Common myeloid progenitor, CD34-positive (primary cell): ENCODE data around the gene LRRC4C.

ENCODE experiments used
- CTCF ChIA-PET: fragments of 350-600 bp; sonication (Branson Sonifier 250); formaldehyde crosslinking; loops from one replicate; lab custom pipeline; 2021; ENCODE audit warnings: antibody characterized with exemption; lab: Charles Lee
- POLR2A ChIA-PET: fragments of 350-600 bp; sonication (Branson Sonifier 250); formaldehyde crosslinking; loops from one replicate; lab custom pipeline; 2021; ENCODE audit warnings: antibody characterized with exemption; lab: Charles Lee
- DNase-seq, 3 donors: peaks; one replicate each; pipeline versions ENCODE4 v3.0.0 to v3.0.0-alpha.2; 2013
- H3K27ac ChIP-seq, 2 experiments: 1 replicate in 1 of 2; 2 replicates in 1 of 2; pipeline ENCODE4 v1.7.0; 2013; ENCODE audit warnings: inconsistent platforms in 2 of 2, low read length in 2 of 2, mild to moderate bottlenecking in 2 of 2, low read depth in 1 of 2, moderate library complexity in 1 of 2; ENCODE audit not compliant: severe bottlenecking in 2 of 2, insufficient read depth in 1 of 2, poor library complexity in 1 of 2
- H3K27me3 ChIP-seq, 5 experiments: replicated peaks in 2 of 5; 1 replicate in 3 of 5; 2 replicates in 2 of 5; pipeline versions ENCODE4 v1.6.1 to v1.7.0; 2013; ENCODE audit warnings: low read length in 4 of 5, mild to moderate bottlenecking in 2 of 5, moderate library complexity in 2 of 5, inconsistent platforms in 1 of 5; ENCODE audit not compliant: insufficient read depth in 5 of 5, control insufficient read depth in 4 of 5
- H3K36me3 ChIP-seq, 4 experiments: 1 replicate in 2 of 4; 2 replicates in 2 of 4; pipeline versions ENCODE4 v1.6.1 to v1.7.0; 2013; ENCODE audit warnings: low read length in 3 of 4, control low read depth in 1 of 4, mild to moderate bottlenecking in 1 of 4; ENCODE audit not compliant: control insufficient read depth in 4 of 4, insufficient read depth in 4 of 4
- H3K4me1 ChIP-seq, 4 experiments: 1 replicate in 3 of 4; 2 replicates in 1 of 4; pipeline versions ENCODE4 v1.6.1 to v1.7.1; 2013; ENCODE audit warnings: low read length in 3 of 4, mild to moderate bottlenecking in 3 of 4, control low read depth in 1 of 4, inconsistent platforms in 1 of 4, moderate library complexity in 1 of 4; ENCODE audit not compliant: control insufficient read depth in 4 of 4, insufficient read depth in 4 of 4; ENCODE audit errors: control extremely low read depth in 1 of 4
- H3K4me3 ChIP-seq, 7 experiments: 1 replicate in 4 of 7; 2 replicates in 3 of 7; pipeline versions ENCODE4 v1.5.1 to v1.7.0; 2013; ENCODE audit warnings: mild to moderate bottlenecking in 7 of 7, low read length in 6 of 7, moderate library complexity in 6 of 7, inconsistent platforms in 2 of 7, low read depth in 2 of 7, control low read depth in 1 of 7; ENCODE audit not compliant: insufficient read depth in 4 of 7, control insufficient read depth in 1 of 7; ENCODE audit errors: extremely low read depth in 1 of 7
- H3K9me3 ChIP-seq, 5 experiments: 1 replicate in 4 of 5; 2 replicates in 1 of 5; pipeline versions ENCODE4 v1.6.1 to v1.7.1; 2013; ENCODE audit warnings: low read length in 4 of 5, mild to moderate bottlenecking in 2 of 5, inconsistent platforms in 1 of 5, low read depth in 1 of 5, moderate library complexity in 1 of 5; ENCODE audit not compliant: control insufficient read depth in 4 of 5, insufficient read depth in 2 of 5; ENCODE audit errors: control extremely low read depth in 1 of 5
- WGBS: methylation state at CpG from one replicate; pipeline ENCODE4 v1.1.5; 2013; ENCODE audit not compliant: insufficient coverage; 5-methylcytosine and 5-hydroxymethylcytosine counted together

Gene LRRC4C

DNA sequence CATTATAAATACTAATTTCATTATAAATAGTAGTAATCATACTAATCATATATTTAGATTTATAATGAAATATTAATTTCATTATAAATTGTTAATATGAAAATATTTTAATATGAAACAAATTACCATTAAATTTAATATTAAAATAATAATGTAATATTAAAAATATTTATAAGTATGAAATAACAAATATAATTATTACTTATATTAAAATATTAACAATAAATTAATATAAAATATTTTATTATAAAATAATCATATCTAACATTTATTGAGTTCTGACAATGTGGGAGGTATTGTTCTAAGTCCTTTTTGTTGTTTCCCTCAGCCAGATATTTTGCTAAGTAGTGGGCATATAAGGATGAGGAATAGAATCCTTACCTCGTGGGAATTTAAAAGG lies 1341.4 kb downstream of the LRRC4C start:
- ChIA-PET CTCF (interaction anchor here (0.8 kb wide), 1 partner anchor 9 kb away, joined by 4 read pairs; no protein-coding TSS in a partner anchor), POLR2A (no interaction called here)
- Histone ChIP-seq H3K27me3 (no peaks in the 10 kb centered on the region), H3K9me3 (peaks cover 0 to 7% (median 0%) of the 10 kb centered on the region in 5 experiments), H3K4me1 (no peaks in the 10 kb centered on the region), H3K36me3 (no peaks in the 10 kb centered on the region), H3K4me3 (no peak overlapping the region), H3K27ac (no peak overlapping the region)
- no CpG with 5 or more reads among the region's 1 CpG for WGBS
- DNase-seq, result no peak

DNA sequence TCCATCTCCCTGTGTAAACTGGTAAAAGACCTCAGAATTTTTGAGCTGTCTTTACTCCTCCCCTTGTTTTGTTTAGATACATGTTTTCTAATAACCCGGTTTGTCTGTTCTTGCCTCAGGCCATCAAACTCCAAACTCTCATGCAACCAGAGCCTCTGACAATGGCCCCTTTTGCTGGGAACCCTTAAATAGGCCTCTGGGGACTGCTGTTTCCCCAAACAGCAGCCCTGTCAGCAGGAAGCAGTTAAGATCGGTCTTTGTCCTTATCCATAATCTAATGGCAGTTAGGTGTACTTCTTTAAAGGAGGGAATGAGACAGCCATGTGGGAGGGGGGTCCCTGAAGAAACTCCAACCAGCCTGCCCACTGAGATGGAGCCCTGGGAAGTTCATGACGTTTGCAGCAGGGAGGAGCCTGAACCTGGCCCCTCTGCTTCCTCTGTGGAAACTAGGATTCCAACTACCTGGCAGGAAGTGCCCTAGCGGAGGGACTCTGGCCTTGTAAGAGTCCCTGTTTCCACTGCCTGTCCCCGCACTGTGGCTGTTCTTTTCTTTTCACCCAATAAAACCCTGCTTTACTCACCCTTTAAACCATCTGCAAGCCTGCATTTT lies 1354.4 kb downstream of the LRRC4C start:
- ChIA-PET POLR2A (no interaction called here), CTCF (no interaction called here)
- Histone ChIP-seq H3K27ac (no peak overlapping the region), H3K4me1 (peaks cover 0 to 8% (median 4%) of the 10 kb centered on the region in 4 experiments), H3K27me3 (no peaks in the 10 kb centered on the region), H3K9me3 (peaks cover 0 to 12% (median 0%) of the 10 kb centered on the region in 5 experiments), H3K36me3 (no peaks in the 10 kb centered on the region), H3K4me3 (no peak overlapping the region)
- DNase-seq, result no peak
- WGBS, result 79% methylated on average over 3 of the region's 5 CpGs

DNA sequence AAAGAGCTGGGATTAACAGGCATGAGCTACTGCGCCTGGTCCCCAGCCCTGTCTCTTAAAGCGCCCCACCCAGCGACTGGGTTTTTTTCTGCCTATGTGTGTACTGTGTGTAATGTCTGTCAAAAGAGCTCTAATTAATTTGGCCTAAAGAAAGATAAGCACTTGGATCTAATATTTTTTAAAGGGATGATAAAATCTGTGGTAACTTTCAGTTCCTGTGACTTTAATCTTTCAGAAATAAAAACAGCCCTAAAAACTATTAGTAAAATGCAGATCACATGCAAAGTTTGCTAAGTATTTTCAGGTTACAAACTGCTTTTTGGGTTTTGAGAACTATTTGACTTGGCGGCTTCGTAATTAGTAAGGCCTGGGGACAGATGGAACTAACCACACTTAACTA lies 1358.7 kb downstream of the LRRC4C start:
- ChIA-PET POLR2A (interaction anchor here (1.0 kb wide), 1 partner anchor 193 kb away, joined by 5 read pairs; no protein-coding TSS in a partner anchor), CTCF (interaction anchor here (0.5 to 1.9 kb wide), 4 partner anchors 11 to 38 kb away, joined by 3 to 8 read pairs (median 4); no protein-coding TSS in a partner anchor)
- 57% methylated on average over 1 of the region's 5 CpGs for WGBS
- peaks cover 0 to 24% (median 13%) of the 10 kb centered on the region in 4 experiments for H3K4me1 ChIP-seq
- no peaks in the 10 kb centered on the region for H3K27me3 ChIP-seq
- peak in 2 of 3 donors; percentile 40 to 67 for DNase-seq
- H3K4me3 ChIP-seq, result no peak overlapping the region
- H3K27ac ChIP-seq, result no peak overlapping the region
- peaks cover 0 to 12% (median 0%) of the 10 kb centered on the region in 5 experiments for H3K9me3 ChIP-seq
- H3K36me3 ChIP-seq, result no peaks in the 10 kb centered on the region

DNA sequence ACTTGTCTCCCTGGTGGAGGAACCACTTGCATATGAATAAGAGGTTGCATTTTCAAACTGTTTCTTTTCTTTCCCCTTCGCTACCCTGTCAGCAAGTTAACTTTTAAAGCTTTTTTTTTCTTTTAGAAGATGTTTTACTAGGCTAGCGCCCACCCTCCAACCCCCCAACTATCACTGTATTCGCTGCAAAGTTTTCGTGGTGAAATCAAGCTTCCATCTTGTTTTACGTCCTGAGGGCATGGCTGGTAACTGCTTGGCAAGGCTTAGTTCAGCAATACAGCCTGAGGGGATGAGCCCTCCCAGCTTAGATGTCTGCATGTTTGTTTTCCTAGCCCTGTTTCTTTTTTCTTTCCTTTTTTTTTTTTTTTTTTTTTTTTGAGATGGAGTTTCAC lies 1359.3 kb downstream of the LRRC4C start:
- WGBS, result 45% methylated on average over 2 of the region's 5 CpGs
- Histone ChIP-seq H3K4me1 (peaks cover 0 to 24% (median 13%) of the 10 kb centered on the region in 4 experiments), H3K9me3 (peaks cover 0 to 12% (median 0%) of the 10 kb centered on the region in 5 experiments), H3K36me3 (no peaks in the 10 kb centered on the region), H3K27ac (peak overlapping the region; percentile 42 to 66), H3K4me3 (peak overlapping the region in 5 of 7 experiments; percentile 42 to 74 (median 47)), H3K27me3 (no peaks in the 10 kb centered on the region)
- CTCF ChIA-PET, result interaction anchor here (0.5 to 1.9 kb wide), 5 partner anchors 11 to 38 kb away, joined by 3 to 8 read pairs (median 3); no protein-coding TSS in a partner anchor
- DNase-seq, result peak; percentile 30 to 72 (median 58)
- POLR2A ChIA-PET, result interaction anchor here (1.0 kb wide), 1 partner anchor 194 kb away, joined by 5 read pairs; no protein-coding TSS in a partner anchor

DNA sequence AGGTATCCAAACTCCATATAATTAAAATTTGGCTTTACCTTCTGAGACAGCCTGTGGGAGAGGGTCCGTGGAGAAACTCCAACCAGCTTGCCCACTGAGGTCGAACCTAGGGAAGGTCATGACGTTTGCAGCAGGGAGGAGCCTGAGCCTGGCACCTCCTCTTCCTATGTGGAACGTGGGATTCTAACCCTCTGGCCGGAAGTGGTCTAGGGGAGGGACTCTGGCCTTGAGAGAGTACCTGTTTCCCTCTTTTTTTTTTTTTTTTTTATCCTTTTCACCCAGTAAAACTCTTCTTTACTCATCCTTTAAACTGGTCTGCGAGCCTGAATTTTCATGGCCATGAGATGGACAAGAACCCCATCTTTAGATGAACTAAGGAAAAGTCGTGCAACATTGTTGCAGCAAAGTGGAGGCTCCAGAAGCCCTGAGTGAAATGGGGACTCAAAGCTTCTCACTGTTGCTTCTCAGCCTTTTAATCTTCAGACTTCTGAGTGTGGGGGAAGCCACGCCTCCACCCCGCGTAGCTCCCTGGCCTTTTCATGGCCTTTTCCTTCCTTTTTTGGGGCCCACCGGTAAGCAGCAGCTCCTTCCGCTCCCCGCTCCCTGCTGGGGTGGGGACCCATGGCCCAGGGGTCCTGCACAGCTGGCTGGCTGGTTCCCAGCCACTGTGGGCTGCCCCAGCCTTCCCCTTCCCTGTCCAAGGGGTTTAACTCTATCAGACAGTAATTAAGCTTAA lies 1359.9 kb downstream of the LRRC4C start:
- H3K4me1 ChIP-seq, result peaks cover 0 to 24% (median 13%) of the 10 kb centered on the region in 4 experiments
- peak; percentile 61 to 86 (median 77) for DNase-seq
- H3K27ac ChIP-seq, result peak overlapping the region; percentile 42 to 66
- CTCF ChIA-PET, result interaction anchor here (1.1 to 1.9 kb wide), 4 partner anchors 12 to 30 kb away, joined by 3 to 8 read pairs (median 4); no protein-coding TSS in a partner anchor
- WGBS, result 5% methylated on average over 11 of the region's 13 CpGs
- H3K4me3 ChIP-seq, result peak overlapping the region in 6 of 7 experiments; percentile 19 to 74 (median 46)
- no peaks in the 10 kb centered on the region for H3K27me3 ChIP-seq
- H3K9me3 ChIP-seq, result peaks cover 0 to 12% (median 0%) of the 10 kb centered on the region in 5 experiments
- no peaks in the 10 kb centered on the region for H3K36me3 ChIP-seq
- POLR2A ChIA-PET, result interaction anchor here (1.0 kb wide), 1 partner anchor 194 kb away, joined by 5 read pairs; no protein-coding TSS in a partner anchor

DNA sequence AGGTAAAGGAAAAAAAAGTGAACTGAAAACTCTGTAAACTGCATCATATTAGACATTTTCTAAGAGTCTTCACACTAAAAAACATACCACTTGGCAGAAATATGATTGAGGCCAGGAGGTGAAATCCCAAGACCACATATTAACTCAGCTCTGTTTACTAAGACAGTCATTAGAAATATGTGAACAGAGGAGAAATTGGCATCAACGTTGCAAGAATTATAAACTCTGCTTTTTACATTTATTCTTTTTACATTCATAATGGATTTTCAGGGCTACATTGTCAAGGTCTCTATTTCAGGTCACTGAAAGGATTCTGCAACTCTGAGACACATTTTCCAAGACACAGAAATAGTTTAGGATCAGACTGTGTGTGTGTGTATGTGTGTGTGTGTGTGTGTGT lies 1364.0 kb downstream of the LRRC4C start:
- Histone ChIP-seq H3K4me3 (no peak overlapping the region), H3K27me3 (no peaks in the 10 kb centered on the region), H3K36me3 (no peaks in the 10 kb centered on the region), H3K27ac (no peak overlapping the region), H3K4me1 (peaks cover 0 to 24% (median 11%) of the 10 kb centered on the region in 4 experiments), H3K9me3 (no peaks in the 10 kb centered on the region)
- DNase-seq, result no peak
- CTCF ChIA-PET, result no interaction called here
- WGBS, result no CpG with 5 or more reads among the region's 1 CpG
- POLR2A ChIA-PET, result no interaction called here
